Sigmoid colon (tissue), 4 donors: ENCODE results near the gene ZNF17.

ENCODE experiments used
- CTCF ChIP-seq, 4 experiments: fragments of 450-650 bp in 3 of 4; fragments of 200-600 bp in 1 of 4; IDR thresholded peaks; one replicate each; pipeline ENCODE4 v1.5.1; 2016 to 2019; ENCODE audit warnings: antibody characterized with exemption in 4 of 4, mild to moderate bottlenecking in 3 of 4, moderate library complexity in 2 of 4
- EP300 ChIP-seq, 4 donors: sonication (generic); formaldehyde crosslinking; IDR thresholded peaks; one replicate each; pipeline ENCODE4 v1.6.1; 2017; ENCODE audit warnings: antibody characterized with exemption in 4 of 4
- POLR2A ChIP-seq, 2 donors: fragments of 450-650 bp; IDR thresholded peaks; one replicate each; pipeline ENCODE4 v1.6.1; 2016; ENCODE audit warnings: antibody characterized with exemption in 2 of 2, mild to moderate bottlenecking in 2 of 2, moderate library complexity in 2 of 2
- POLR2AphosphoS5 ChIP-seq, 4 donors: sonication (generic); formaldehyde crosslinking; IDR thresholded peaks; one replicate each; pipeline ENCODE4 v1.6.1; 2017; ENCODE audit warnings: antibody characterized with exemption in 4 of 4

DNA sequence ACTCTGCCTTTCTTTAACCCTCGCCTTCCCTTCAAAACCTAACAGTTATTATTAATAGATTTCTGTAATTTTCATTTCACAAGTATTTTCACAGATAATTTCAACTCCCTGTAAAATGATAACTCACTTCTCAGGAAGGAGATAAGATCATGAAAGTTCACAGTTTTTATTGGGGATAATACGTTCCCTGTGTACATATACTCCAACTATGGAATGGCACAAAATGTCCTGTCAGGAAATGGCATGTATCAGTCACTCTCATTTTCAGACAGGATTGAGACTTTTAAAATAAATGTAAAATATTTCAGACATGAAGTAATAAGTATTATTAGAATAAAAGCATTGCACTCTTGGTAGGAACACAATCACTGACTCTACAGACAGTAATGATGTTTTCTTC, 48.5 kb upstream of the ZNF17 start:
- no peak for TF ChIP-seq CTCF (IDR thresholded peaks at IDR 0.05)
- TF ChIP-seq POLR2A (IDR thresholded peaks at IDR 0.05) = no peak
- TF ChIP-seq POLR2AphosphoS5 (IDR thresholded peaks at IDR 0.05) = no peak
- TF ChIP-seq EP300 (IDR thresholded peaks at IDR 0.05) = no peak
